Osteoblast (primary cell): Measurements from ENCODE around the gene SNORC. TPM values are rescaled to one million over a fixed set of nuclear protein-coding genes. Genes with fewer than 3 reads are reported as not detected.

Source experiments
- DNase-seq: peaks from one replicate; pipeline ENCODE4 v3.0.0; 2011; ENCODE audit warnings: low spot score, mixed read lengths; ENCODE audit not compliant: insufficient read length; ENCODE audit errors: missing footprints
- H2AFZ ChIP-seq: 2 replicates; pipeline ENCODE4 v1.6.0; 2011; ENCODE audit warnings: mild to moderate bottlenecking, low read length
- H3K27ac ChIP-seq: 2 replicates; pipeline ENCODE4 v1.5.1; 2011; ENCODE audit warnings: mild to moderate bottlenecking, low read depth, low read length, moderate library complexity
- H3K27me3 ChIP-seq: 2 replicates; pipeline ENCODE4 v1.6.0; 2012; ENCODE audit warnings: mild to moderate bottlenecking, control low read depth, inconsistent platforms, low read length, moderate library complexity; ENCODE audit not compliant: insufficient read depth
- H3K36me3 ChIP-seq: 2 replicates; pipeline ENCODE4 v1.5.1; 2011; ENCODE audit warnings: mild to moderate bottlenecking, low read length, control low read depth, moderate library complexity; ENCODE audit not compliant: insufficient read depth
- H3K4me1 ChIP-seq: 2 replicates; pipeline ENCODE4 v1.5.1; 2011; ENCODE audit warnings: mild to moderate bottlenecking, low read length, control low read depth, moderate library complexity; ENCODE audit not compliant: insufficient read depth
- H3K4me2 ChIP-seq: 2 replicates; pipeline ENCODE4 v1.6.0; 2011; ENCODE audit warnings: mild to moderate bottlenecking, low read length; ENCODE audit not compliant: insufficient read depth
- H3K4me3 ChIP-seq: fragments of 200-600 bp; sonication (generic); 3 replicates; pipeline ENCODE4 v1.5.1; 2012; ENCODE audit warnings: mild to moderate bottlenecking, low read length, inconsistent platforms; ENCODE audit not compliant: insufficient read depth
- H3K79me2 ChIP-seq: 2 replicates; pipeline ENCODE4 v1.6.0; 2012; ENCODE audit warnings: mild to moderate bottlenecking, low read length, control low read depth, inconsistent platforms; ENCODE audit not compliant: insufficient read depth
- H3K9me3 ChIP-seq: 2 replicates; pipeline ENCODE4 v1.5.1; 2011; ENCODE audit warnings: low read depth, low read length, control low read depth
- H4K20me1 ChIP-seq: 2 replicates; pipeline ENCODE4 v1.6.0; 2012; ENCODE audit warnings: mild to moderate bottlenecking, low read length, control low read depth; ENCODE audit not compliant: insufficient read depth
- CTCF ChIP-seq: IDR thresholded peaks from 2 replicates; pipeline ENCODE4 v1.5.1; 2011; ENCODE audit warnings: mild to moderate bottlenecking, low read depth, low read length, moderate library complexity; ENCODE audit errors: extremely low read depth
- total RNA-seq: library from RNA; depleted of rRNA; stranded (reverse); fragments of >200 nt; gene quantifications from 2 replicates; pipeline ENCODE4 v1.2.3, GENCODE V29; 2012

SNORC gene
- total RNA-seq, 1 donor, result 0.72 TPM

DNA sequence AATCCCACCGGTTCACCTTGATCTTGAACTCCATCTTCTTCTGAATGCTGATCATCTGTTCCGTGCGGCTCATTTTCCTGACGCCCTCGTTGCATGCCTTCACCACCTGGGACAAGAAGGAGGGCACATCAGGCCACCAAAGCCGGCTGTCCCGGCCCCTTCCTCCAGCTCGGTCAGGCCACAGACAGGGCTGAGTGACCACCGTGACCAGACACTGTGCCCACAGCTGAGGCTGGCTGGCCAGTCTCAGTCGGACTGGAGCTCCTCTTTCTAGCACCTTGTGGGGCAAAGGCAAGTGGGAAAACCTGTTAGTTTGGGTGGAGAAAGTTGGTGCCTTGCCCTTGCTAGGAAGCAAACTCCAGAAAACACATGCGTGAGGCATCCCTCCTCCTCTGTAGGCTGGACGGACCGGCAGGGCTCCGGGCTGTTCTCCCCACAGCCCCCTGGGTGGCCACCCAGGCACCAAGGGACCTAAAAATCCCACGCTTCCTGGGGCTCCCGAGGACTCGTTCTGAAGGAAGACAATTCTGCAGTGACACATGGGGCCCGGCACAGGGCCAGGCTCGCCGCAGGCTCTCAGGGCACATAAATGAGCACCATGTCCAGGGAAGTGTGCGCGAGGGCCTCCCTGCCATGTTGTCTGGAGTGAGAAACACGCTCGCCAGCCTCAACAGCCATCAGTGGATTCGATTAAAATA lies 15.3 kb downstream of the SNORC start:
- H3K4me1 ChIP-seq, result no peaks in the 10 kb centered on the region
- H3K36me3 ChIP-seq, result no peaks in the 10 kb centered on the region
- H3K9me3 ChIP-seq, result no peaks in the 10 kb centered on the region
- DNase-seq, result peak; percentile 78
- H3K79me2 ChIP-seq, result no peaks in the 10 kb centered on the region
- H3K27ac ChIP-seq, result no peak overlapping the region
- H3K4me3 ChIP-seq, result no peak overlapping the region
- no peak for TF ChIP-seq CTCF
- no peak overlapping the region for H2AFZ ChIP-seq
- H3K27me3 ChIP-seq, result no peaks in the 10 kb centered on the region
- no peaks in the 10 kb centered on the region for H4K20me1 ChIP-seq
- H3K4me2 ChIP-seq, result no peak overlapping the region

- no peak overlapping the region for H3K4me3 ChIP-seq
- no peaks in the 10 kb centered on the region for H3K36me3 ChIP-seq
- DNase-seq, result peak; percentile 27
- TF ChIP-seq CTCF, result no peak
- H3K9me3 ChIP-seq, result no peaks in the 10 kb centered on the region
- H3K27ac ChIP-seq, result no peak overlapping the region
- no peaks in the 10 kb centered on the region for H3K27me3 ChIP-seq
- H4K20me1 ChIP-seq, result no peaks in the 10 kb centered on the region
- peaks cover 6% of the 10 kb centered on the region for H3K4me1 ChIP-seq
- H3K79me2 ChIP-seq, result no peaks in the 10 kb centered on the region
- H3K4me2 ChIP-seq, result no peak overlapping the region
- no peak overlapping the region for H2AFZ ChIP-seq
Measured at GRCh38 chr2:232886176-232886575, 16.1 kb downstream of the SNORC start.

DNA sequence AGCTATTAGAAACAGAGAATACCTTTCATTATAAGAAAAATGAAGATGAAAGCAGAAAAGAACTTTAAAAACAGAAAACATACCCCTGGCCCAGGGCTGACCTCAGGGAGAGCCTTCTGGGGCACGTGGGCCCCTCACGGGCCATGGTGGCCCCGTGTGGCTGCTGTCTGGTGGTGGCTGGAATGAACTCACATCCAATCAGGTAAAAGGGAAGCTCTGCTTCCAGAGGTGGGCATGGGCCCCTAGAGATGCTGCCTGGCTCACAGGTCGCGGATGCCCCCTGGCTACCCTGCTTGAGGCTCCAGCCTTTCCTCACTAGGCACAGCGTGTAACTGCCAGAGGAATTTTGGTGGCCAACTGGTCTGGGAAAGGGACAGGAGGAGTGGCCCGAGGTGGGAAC lies 16.6 kb downstream of the SNORC start:
- Histone ChIP-seq H2AFZ (no peak overlapping the region), H3K36me3 (no peaks in the 10 kb centered on the region), H3K27me3 (no peaks in the 10 kb centered on the region), H3K27ac (no peak overlapping the region), H3K9me3 (no peaks in the 10 kb centered on the region), H3K4me3 (no peak overlapping the region), H3K4me1 (peaks cover 11% of the 10 kb centered on the region), H3K4me2 (no peak overlapping the region), H3K79me2 (no peaks in the 10 kb centered on the region), H4K20me1 (no peaks in the 10 kb centered on the region)
- no peak for TF ChIP-seq CTCF
- peak; percentile 19 for DNase-seq

- H3K27ac ChIP-seq, result no peak overlapping the region
- H3K9me3 ChIP-seq, result no peaks in the 10 kb centered on the region
- no peak overlapping the region for H3K4me2 ChIP-seq
- no peaks in the 10 kb centered on the region for H3K27me3 ChIP-seq
- peaks cover 15% of the 10 kb centered on the region for H3K4me1 ChIP-seq
- H4K20me1 ChIP-seq, result no peaks in the 10 kb centered on the region
- H2AFZ ChIP-seq, result no peak overlapping the region
- no peaks in the 10 kb centered on the region for H3K79me2 ChIP-seq
- H3K36me3 ChIP-seq, result no peaks in the 10 kb centered on the region
- no peak overlapping the region for H3K4me3 ChIP-seq
- peak; percentile 72 for DNase-seq
- peak; percentile 29 for TF ChIP-seq CTCF
Measured at GRCh38 chr2:232887171-232887850, 17.2 kb downstream of the SNORC start.
